NCI-H345 treated with DMSO at 0.1 percent for 48 hours (cell line): ENCODE data around the gene CCDC188.

Experiments
- DNase-seq: peaks from one replicate; lab custom pipeline; 2025; ENCODE audit not compliant: unreplicated experiment; lab: John Stamatoyannopoulos, UW

The CCDC188 gene

GRCh38 chr22:20185750-20186149 lies 34.9 kb upstream of the CCDC188 start:
- no peak for DNase-seq

DNA sequence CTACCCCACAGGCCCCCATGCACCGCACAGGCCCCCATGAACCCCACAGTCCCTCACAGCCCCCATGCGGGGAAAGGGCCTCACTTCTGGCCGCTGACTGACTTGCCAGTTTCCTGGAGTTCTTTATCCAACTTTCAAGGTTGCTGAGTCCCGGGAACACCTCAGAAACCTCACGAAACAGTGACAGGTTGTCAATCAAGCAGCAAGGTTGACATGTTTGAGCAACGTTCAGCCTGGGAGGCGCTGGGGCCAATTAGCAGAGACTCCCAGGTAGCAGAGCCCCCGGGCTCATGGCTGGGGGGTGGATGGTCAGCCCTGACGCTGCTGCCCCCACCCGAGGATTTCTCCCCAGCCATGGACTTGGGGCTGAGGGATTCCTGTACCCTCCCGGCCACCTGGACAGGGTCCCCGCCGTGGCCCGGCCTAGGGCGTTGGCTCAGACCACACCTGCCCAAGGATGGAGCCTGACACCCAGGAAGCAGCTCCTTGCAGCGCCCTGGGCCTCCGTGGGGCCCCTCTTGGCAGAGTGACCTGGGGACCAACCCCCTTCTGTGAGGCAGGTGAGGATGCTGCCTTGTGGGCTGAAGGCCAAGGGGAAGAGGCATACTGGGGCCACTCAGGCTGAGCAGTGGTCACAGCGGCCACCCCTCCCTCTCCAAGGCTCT lies 33.8 kb upstream of the CCDC188 start:
- no peak for DNase-seq

- no peak for DNase-seq
Measured at GRCh38 chr22:20183823-20184222, 33.0 kb upstream of the CCDC188 start.

GRCh38 chr22:20183101-20183500 lies 32.2 kb upstream of the CCDC188 start:
- no peak for DNase-seq

- DNase-seq: no peak
Measured at GRCh38 chr22:20182365-20182764, 31.5 kb upstream of the CCDC188 start.

DNA sequence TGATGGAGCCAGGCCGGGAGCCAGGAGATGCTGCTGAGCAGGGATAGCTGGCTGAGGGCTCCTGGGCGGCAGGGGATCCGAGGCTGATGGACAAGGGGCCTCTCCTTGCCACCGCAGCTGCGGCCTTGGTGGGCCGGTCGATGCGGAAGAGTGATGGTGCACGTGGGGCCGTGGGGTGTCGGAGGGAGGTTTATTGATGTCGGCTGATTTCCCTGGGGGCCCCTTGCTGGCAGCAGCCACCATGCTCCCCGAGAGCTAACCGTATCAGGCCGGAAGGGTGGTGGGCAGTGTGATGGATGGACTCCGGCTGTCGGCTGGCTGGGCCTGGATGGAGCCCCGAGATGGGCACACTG lies 31.0 kb upstream of the CCDC188 start:
- DNase-seq: no peak

DNA sequence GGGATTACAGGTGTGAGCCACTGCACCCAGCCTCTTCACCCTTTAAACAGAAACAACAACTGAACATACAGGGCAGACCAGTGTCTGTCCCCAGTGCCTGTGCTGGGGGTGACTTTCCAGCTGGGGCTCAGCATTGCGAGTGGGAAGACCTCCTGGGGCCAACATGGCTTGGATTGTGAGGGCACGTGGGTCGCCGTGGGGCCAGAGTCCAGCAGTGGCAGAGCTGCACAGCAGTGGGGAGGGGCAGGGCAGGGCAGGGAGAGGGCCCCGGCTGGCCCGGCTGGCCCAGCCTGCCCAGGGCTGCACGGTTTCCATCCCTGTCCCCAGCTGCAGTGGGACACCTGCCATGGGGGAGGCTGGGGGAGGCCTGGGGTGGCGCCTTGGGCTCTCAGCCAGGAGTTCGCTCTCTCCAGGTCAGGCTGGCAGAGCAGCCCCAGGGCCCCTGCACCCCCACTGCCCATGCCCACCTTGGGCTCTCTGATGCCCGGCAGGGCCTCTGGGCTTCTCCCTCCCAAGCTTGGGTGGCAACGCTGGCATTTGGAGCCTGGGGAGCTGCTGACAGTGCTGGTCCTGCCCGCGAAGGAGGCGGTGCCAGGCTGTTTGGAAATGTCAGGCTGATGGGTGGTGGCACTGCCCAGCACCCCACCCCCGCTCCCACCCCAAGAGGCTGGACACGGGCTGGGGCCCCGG lies 30.5 kb upstream of the CCDC188 start:
- no peak for DNase-seq

- DNase-seq: no peak
Measured at GRCh38 chr22:20180640-20181039, 29.8 kb upstream of the CCDC188 start.

DNA sequence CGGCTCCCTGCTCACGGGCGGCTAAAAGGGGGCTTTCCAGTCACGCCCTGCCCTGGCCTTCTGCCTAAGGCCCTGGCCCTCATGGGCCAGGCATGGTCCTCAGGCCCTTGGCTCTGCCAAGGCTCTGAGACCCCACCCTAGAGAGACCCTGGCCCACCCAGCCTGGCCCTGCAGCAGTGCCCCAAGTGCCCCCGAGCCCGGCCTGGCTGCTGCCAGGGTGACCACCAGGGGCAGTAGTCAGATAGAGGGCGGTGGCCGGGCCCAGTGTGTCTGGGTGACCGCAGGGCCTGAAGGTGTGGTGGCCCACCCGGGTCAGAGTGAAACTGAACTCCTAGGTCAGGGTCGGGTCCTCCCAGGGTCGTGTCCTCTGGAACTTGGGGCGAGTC lies 29.4 kb upstream of the CCDC188 start:
- no peak for DNase-seq

- no peak for DNase-seq
Measured at GRCh38 chr22:20179455-20180244, 28.8 kb upstream of the CCDC188 start.

DNA sequence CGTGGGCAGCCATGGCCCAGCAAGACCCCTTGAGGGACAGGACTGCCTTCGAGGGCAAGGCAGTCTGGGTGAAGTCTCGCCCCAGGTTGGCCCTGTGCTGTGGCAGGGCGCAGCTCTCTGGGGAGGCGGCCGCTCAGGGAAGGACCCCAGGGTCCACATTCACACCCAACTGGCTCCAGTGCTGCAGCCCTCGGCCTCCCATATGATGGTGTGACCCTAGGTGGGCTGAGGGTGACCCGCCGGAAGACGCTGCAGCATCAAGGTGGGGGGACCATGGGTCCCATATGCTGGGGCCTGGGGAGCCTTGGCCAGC lies 28.0 kb upstream of the CCDC188 start:
- no peak for DNase-seq

DNA sequence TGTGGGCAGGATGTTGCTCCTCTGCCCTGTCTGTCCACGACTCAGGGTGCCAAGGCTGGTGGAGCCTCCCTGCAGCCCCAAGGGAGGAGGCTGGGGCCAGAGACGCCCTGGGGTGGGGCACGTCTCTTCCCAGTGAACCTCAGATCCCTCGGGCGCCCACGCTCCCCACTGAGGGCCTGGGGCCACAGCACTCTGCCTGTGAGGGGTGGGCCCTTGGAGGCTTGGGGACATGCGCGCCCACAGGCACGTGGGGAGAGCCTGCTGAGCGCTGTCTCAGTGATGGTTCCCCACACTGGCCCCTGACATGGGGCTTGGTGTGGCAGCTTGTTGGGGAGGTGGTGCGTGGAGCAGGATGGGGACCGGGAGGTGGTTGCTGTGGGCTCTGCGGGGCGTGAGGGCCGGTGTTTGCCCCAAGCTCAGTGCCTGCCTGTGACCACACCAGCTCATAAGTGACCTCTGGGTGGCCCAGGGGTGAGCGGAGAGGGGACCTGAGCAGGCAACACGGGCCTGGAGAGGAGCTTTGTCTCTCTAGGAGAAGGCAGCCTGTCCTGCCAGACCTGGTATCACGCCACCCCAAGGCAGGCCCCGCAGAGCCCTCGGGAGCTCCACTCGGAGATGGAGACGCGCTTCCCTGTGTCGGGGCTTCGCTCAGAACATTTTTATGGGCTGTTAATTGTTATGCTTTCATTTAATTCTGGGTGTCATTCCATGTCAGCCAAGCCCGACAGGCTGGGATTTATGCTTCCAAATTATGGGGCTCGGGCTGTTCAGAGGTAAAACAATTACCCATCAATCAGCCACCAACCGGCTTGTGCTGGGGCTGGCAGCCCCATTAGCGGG lies 27.4 kb upstream of the CCDC188 start:
- no peak for DNase-seq

DNA sequence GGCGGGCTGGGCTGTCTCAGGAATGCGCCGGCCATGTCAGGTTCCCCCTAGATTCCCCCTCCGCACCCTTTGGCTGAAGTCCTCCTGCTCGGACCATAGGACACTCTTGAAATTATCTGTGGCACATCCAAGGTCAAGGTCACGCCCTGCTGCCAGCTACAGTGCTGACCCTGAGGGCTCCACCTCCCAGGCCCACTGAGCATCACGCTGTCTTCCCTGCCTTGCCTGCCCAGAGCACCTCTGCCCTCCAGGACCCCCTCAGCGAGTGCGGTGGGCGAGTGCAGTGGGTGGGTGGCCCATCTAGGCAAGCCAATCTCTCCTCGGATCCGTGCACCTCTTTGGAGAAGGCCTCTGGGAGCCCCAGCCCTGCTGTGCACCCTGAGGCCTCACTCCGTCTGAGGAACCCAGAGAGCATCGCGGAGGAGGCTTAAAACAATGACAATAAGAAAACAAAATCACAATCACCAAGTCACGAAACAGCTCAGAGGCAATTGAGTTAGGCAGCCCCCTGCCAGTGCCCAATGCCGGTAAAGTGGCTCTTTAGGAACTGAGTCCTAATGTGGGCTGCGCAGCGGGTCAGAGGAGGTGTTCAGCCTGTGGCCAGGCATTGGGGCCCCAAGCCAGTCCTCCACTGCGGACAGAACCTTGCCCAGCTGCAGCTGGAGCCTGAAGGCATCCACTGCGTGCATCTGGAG lies 26.5 kb upstream of the CCDC188 start:
- DNase-seq: no peak

DNA sequence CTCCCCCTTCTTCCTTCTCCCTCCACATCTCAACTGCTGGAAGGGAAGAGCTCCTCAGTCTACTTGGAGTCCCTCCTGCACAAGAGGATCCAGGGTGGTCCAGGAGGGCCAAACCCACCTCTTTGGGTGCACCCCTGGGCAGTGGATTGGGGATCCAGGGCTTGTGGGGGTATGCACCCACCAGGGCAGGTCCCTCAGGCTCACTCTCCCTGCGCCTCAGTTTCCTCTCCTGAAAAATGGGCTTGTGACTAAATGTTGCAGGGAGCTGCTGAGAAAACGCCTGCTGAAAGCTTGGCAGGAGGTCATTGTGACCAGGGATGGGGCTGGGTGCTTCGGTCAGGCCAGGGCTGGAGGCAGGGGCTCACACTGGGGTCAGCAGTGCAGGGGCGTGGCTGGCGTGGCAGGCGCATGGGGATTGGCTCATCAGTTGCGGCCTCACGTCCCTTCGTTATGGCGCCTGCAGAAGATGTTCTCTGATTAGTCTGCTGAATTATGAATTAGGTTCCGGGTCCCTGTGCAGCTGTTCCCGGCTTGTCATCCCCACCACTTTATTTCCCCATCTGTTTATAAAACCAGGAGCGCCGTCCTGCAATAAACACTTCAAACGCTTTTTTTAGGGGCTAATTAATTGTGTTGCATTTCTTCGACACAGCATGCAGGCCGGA lies 25.7 kb upstream of the CCDC188 start:
- no peak for DNase-seq

DNA sequence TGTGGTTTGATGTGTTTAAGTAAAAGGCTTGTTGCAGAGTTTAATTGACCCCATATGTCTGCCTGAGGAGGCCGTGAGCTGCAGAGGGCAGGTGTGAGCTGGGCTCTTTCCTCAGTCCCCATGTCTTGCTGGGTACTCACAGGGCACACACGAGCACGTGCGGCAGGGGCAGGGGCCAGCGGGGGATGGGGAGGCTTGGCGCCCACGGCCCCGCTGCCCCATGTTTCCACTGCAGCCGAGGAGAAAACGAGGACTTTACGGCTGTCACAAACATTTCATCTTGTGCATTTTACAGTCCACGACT lies 24.7 kb upstream of the CCDC188 start:
- DNase-seq: no peak

DNA sequence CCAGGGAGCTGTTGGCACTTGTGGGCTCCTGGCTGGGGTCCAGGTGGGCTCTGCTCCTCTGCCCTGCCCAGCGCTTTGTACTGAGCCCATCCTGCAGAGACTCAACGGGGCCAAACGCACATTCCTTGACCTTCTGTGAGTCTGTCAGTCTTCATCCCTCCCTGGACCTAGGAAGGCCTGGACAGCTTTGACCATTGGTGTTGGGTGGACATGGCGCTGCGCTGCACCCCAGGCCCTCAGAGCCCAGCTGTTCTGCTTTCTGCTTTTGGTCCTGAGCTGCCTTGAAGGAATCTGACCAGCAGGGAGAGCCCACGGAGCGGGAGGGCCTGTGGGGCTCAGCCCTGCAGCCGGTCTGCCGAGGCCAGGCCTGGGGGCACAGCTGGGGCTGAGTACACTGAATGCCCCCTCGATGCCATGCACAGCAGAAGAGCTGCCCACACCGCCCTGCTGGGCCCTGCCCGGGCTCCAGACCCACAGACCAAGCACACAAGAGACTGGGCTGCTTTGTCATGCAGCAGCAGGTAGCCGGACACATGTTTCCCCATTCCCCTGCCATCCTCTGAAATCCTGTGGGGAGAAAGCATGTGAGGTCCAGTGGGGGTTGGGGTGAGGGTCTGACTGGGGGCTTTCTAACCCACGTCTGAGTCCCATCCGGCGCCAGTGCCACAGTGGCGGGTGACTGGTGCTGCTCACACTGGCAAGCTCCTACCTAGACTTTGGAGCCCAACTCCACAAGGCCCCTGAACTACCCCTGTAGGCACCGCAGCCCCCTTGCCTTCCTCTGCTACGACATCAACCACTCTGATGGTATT lies 24.1 kb upstream of the CCDC188 start:
- no peak for DNase-seq

DNA sequence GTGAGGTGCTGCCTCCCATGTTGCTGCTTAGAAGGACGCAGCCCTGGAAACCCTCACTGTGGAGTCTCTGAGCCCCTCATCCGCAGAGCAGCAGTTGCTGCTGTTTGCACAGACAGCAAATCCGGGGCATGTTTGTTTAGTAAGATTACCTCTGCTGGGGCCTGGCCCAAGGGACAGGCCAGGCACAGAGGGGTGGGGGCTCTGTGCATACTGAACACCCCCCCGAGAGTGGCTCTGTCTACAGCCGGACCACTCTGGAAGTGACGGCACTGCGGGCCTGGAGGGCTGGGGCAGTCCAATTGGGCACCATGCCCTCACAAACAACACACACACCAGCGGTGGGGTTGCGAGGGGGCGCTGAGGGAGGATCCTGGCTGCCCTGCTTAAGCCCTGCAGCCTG lies 22.9 kb upstream of the CCDC188 start:
- no peak for DNase-seq

DNA sequence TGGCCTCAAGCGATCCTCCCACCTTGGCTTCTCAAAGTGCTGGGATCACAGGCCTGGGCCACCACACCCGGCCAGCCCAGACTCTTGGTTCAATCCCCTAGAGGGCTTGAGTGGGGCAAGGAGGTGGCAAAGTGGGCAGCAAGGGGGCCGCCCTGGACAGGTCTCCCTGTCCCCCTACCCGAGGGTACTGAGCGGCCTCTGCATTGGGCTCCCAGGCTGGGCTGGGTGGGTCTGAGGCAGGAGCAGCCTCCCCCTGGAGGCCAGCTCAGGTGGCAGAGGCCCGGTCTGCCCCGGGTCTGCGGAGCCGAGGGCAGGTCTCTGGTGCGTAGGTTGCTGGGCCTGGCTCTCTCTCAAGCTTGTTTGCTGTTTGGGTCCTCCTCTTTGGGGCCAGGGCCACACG lies 22.4 kb upstream of the CCDC188 start:
- DNase-seq: no peak

DNA sequence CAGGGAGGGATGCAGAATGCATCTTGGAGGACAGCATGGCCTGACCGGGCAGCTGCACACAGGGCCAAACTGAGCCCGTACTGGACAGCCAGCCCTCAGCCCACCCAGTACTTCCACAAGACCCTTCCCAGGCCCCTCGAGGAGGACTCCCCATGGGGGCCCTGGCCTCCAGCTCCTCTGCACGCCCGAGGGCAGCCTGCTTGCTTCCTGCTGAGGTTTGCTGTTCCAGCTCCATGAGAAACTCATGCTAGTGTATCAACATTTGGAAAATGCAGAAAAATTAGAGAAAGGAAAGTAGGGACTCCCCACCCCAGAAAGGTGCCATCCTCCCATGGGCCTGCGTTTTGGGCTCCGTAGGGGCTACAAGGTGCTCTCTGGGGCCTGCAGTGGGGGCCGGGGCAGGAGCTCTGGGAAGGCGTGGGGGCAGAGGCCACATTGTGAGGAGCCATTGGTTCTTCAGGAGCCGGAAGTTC lies 21.3 kb upstream of the CCDC188 start:
- DNase-seq: no peak
